ENCODE measurements around the gene GLRX. TPM values are rescaled to one million over a fixed set of nuclear protein-coding genes. Genes with fewer than 3 reads are reported as not detected.

The GLRX gene
- total and polyA plus RNA-seq, 2 of the 13 experiments (the other 11 are each of a cell fraction or from before 2014, with no cell fraction given), result 63.8 to 499 TPM

DNA sequence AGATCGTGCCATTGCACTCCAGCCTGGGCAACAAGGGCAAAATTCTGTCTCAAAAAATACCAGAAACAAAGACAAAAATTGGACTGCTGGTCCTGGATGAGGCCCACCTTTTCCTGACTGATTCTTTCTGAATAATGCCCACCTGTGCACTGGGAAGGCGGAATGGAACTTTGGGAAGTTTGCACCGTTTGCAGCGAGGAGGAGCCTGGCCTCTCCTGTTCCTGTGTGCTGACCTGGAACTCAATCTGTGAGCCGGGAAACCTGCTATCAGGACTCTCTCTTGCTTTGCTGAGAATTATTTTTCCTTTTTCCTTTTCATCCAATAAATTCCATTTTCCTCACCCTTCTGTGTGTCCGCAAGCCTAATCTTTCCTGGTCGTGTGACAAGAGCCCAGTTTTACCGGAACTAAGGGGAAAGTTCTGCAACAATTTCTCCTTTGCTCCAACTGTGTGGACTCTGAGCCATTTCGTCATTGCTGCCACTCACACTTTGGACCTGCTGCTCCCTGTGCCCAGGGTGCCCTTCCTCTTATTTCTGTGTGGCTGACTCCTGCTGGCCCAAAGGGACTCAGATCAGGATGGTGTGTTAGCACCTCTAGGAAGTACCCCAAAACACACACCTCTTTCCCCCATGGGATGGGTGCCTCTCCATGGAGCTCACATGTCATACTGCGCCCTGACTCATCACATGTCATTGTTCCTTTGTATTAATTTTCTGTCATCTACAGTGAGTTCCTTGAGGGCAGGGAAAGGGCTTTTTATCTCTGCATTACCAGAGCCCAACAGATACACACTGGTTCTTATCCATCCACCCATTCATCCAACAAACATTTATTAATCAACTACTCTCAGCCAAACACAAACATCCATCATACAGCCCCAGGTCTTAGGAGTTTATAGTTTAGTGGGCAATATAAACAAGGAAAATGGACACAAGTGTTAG is 4.7 kb upstream of the GLRX start (continued):
- peak; percentile 27; the same call in 1 of the 2 replicates for TF ChIP-seq UBTF (CRISPR knock-in tag; IDR thresholded peaks at IDR 0.05)
- TF ChIP-seq, protein P1, sequence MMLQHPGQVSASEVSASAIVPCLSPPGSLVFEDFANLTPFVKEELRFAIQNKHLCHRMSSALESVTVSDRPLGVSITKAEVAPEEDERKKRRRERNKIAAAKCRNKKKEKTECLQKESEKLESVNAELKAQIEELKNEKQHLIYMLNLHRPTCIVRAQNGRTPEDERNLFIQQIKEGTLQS (CRISPR knock-in tag; IDR thresholded peaks at IDR 0.05), result peak; percentile 94
- TF ChIP-seq, protein P2, sequence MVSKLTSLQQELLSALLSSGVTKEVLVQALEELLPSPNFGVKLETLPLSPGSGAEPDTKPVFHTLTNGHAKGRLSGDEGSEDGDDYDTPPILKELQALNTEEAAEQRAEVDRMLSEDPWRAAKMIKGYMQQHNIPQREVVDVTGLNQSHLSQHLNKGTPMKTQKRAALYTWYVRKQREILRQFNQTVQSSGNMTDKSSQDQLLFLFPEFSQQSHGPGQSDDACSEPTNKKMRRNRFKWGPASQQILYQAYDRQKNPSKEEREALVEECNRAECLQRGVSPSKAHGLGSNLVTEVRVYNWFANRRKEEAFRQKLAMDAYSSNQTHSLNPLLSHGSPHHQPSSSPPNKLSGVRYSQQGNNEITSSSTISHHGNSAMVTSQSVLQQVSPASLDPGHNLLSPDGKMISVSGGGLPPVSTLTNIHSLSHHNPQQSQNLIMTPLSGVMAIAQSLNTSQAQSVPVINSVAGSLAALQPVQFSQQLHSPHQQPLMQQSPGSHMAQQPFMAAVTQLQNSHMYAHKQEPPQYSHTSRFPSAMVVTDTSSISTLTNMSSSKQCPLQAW (CRISPR knock-in tag; IDR thresholded peaks at IDR 0.05), result peak; percentile 76
- TF ChIP-seq, protein P3, sequence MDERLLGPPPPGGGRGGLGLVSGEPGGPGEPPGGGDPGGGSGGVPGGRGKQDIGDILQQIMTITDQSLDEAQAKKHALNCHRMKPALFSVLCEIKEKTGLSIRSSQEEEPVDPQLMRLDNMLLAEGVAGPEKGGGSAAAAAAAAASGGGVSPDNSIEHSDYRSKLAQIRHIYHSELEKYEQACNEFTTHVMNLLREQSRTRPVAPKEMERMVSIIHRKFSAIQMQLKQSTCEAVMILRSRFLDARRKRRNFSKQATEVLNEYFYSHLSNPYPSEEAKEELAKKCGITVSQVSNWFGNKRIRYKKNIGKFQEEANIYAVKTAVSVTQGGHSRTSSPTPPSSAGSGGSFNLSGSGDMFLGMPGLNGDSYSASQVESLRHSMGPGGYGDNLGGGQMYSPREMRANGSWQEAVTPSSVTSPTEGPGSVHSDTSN (CRISPR knock-in tag; IDR thresholded peaks at IDR 0.05), result 0 out of 2 replicates have a peak, but pooled peaks have one; percentile 42
- TF ChIP-seq SRF (IDR thresholded peaks at IDR 0.05; ENCODE audit: low read depth, low read length), result no peak
- TF ChIP-seq CREM (IDR thresholded peaks at IDR 0.05), result peak; percentile 77
- TF ChIP-seq CREM (CRISPR knock-in tag; IDR thresholded peaks at IDR 0.05), result no peak
- no peak for TF ChIP-seq IKZF1 (IDR thresholded peaks at IDR 0.05)
- TF ChIP-seq MTERF4 (CRISPR knock-in tag; IDR thresholded peaks at IDR 0.05), result no peak
- peak; percentile 84; the same call in 1 of the 2 replicates for TF ChIP-seq NFKBIZ (CRISPR knock-in tag; IDR thresholded peaks at IDR 0.05)
- 0 out of 2 replicates have a peak, but pooled peaks have one; percentile 64 for TF ChIP-seq HNRNPL (IDR thresholded peaks at IDR 0.05; ENCODE audit: low read depth, low read length)
- TF ChIP-seq KLF12 (CRISPR knock-in tag; IDR thresholded peaks at IDR 0.05; ENCODE audit: borderline replicate concordance), result no peak
- no peak for TF ChIP-seq MAFK (conservative IDR thresholded peaks at IDR 0.05 in 1 of 2, IDR thresholded peaks at IDR 0.05 in 1 of 2; ENCODE audit: low read length in 2 of 2)
- no peak; the same call in 1 of the 2 replicates for TF ChIP-seq ZNF225 (CRISPR knock-in tag; IDR thresholded peaks at IDR 0.05)
- TF ChIP-seq ZNF770 (CRISPR knock-in tag; IDR thresholded peaks at IDR 0.05), result no peak
- TF ChIP-seq ZNF629 (CRISPR knock-in tag; conservative IDR thresholded peaks at IDR 0.05), result peak; percentile 62
- peak; percentile 94 for TF ChIP-seq ESRRA (CRISPR knock-in tag; IDR thresholded peaks at IDR 0.05; ENCODE audit: low read depth)
- no peak for TF ChIP-seq ZSCAN20 (CRISPR knock-in tag; IDR thresholded peaks at IDR 0.05; ENCODE audit: borderline replicate concordance)
- peak; percentile 69 for TF ChIP-seq MEIS1 (CRISPR knock-in tag; IDR thresholded peaks at IDR 0.05; ENCODE audit: borderline replicate concordance)
- no peak for TF ChIP-seq PTBP1 (IDR thresholded peaks at IDR 0.05; ENCODE audit: low read depth, low read length, poor library complexity, severe bottlenecking)

Data from HepG2 (cell line).